H9 (cell line): ENCODE data around the gene LRMDA. TPM values are rescaled to one million over a fixed set of nuclear protein-coding genes. Genes with fewer than 3 reads are reported as not detected.

Source experiments
- DNase-seq: peaks from one replicate; pipeline ENCODE4 v3.0.0-alpha.2; 2017
- H2AFZ ChIP-seq: one replicate; pipeline ENCODE4 v1.6.1; 2013; ENCODE audit warnings: mild to moderate bottlenecking, low read length, control low read depth, moderate library complexity
- H2AK5ac ChIP-seq: 2 replicates; pipeline ENCODE4 v1.6.1; 2013; ENCODE audit warnings: low read length, control low read depth, mixed read lengths; ENCODE audit not compliant: insufficient read length
- H2BK120ac ChIP-seq: one replicate; pipeline ENCODE4 v1.6.1; 2013; ENCODE audit warnings: low read depth, mild to moderate bottlenecking, low read length, control low read depth, inconsistent platforms; ENCODE audit not compliant: poor library complexity, severe bottlenecking
- H2BK12ac ChIP-seq: 2 replicates; pipeline ENCODE4 v1.6.1; 2013; ENCODE audit warnings: low read length, control low read depth, mixed read lengths, low read depth; ENCODE audit not compliant: insufficient read length
- H2BK15ac ChIP-seq: 2 replicates; pipeline ENCODE4 v1.6.1; 2013; ENCODE audit warnings: low read depth, low read length, control low read depth
- H2BK20ac ChIP-seq: one replicate; pipeline ENCODE4 v1.6.1; 2013; ENCODE audit warnings: low read depth, mild to moderate bottlenecking, low read length, control low read depth, inconsistent platforms; ENCODE audit not compliant: poor library complexity, severe bottlenecking
- H2BK5ac ChIP-seq: 2 replicates; pipeline ENCODE4 v1.6.1; 2013; ENCODE audit warnings: low read length, control low read depth, mixed read lengths; ENCODE audit not compliant: insufficient read length
- H3K14ac ChIP-seq: 2 replicates; pipeline ENCODE4 v1.6.1; 2013; ENCODE audit warnings: low read length, control low read depth; ENCODE audit not compliant: insufficient read depth
- H3K18ac ChIP-seq: 2 replicates; pipeline ENCODE4 v1.6.1; 2013; ENCODE audit warnings: low read depth, mild to moderate bottlenecking, mixed read lengths, low read length, control low read depth; ENCODE audit not compliant: insufficient read length
- H3K23ac ChIP-seq: 2 replicates; pipeline ENCODE4 v1.6.1; 2013; ENCODE audit warnings: low read length, control low read depth, mixed read lengths, low read depth; ENCODE audit not compliant: insufficient read length
- H3K23me2 ChIP-seq: 2 replicates; pipeline ENCODE4 v1.6.1; 2013; ENCODE audit warnings: low read depth, mild to moderate bottlenecking, mixed read lengths, low read length, control low read depth; ENCODE audit not compliant: insufficient read length, poor library complexity, severe bottlenecking
- H3K27ac ChIP-seq: 2 replicates; pipeline ENCODE4 v1.5.1; 2013; ENCODE audit warnings: low read length, control low read depth, mixed read lengths, low read depth; ENCODE audit not compliant: insufficient read length
- H3K27me3 ChIP-seq: 2 replicates; pipeline ENCODE4 v1.6.1; 2013; ENCODE audit warnings: low read length, control low read depth, inconsistent platforms; ENCODE audit not compliant: insufficient read depth
- H3K4ac ChIP-seq: 2 replicates; pipeline ENCODE4 v1.6.1; 2013; ENCODE audit warnings: low read depth, mild to moderate bottlenecking, control low read depth, inconsistent platforms, low read length, moderate library complexity
- H3K4me1 ChIP-seq: 2 replicates; pipeline ENCODE4 v1.6.1; 2013; ENCODE audit warnings: low read length, control low read depth, inconsistent platforms; ENCODE audit not compliant: insufficient read depth
- H3K4me2 ChIP-seq: 2 replicates; pipeline ENCODE4 v1.6.1; 2013; ENCODE audit warnings: low read length, control low read depth, mixed read lengths; ENCODE audit not compliant: insufficient read length, insufficient read depth
- H3K56ac ChIP-seq: 2 replicates; pipeline ENCODE4 v1.6.1; 2013; ENCODE audit warnings: low read depth, mild to moderate bottlenecking, mixed read lengths, low read length, control low read depth; ENCODE audit not compliant: insufficient read length
- H3K79me1 ChIP-seq: 2 replicates; pipeline ENCODE4 v1.6.1; 2013; ENCODE audit warnings: low read depth, mild to moderate bottlenecking, moderate library complexity, low read length, control low read depth, inconsistent platforms; ENCODE audit not compliant: insufficient read depth, poor library complexity, severe bottlenecking
- H3K79me2 ChIP-seq: 2 replicates; pipeline ENCODE4 v1.6.1; 2013; ENCODE audit warnings: low read length, control low read depth, inconsistent platforms; ENCODE audit not compliant: insufficient read depth
- H3K9ac ChIP-seq: 2 replicates; pipeline ENCODE4 v1.6.1; 2013; ENCODE audit warnings: low read length, control low read depth, mixed read lengths; ENCODE audit not compliant: insufficient read length; ENCODE audit errors: extremely low read depth
- H3K9me3 ChIP-seq: one replicate; pipeline ENCODE4 v1.6.1; 2013; ENCODE audit warnings: low read depth, low read length, inconsistent platforms; ENCODE audit not compliant: control insufficient read depth
- H3T11ph ChIP-seq: one replicate; pipeline ENCODE4 v1.6.1; 2013; ENCODE audit warnings: mild to moderate bottlenecking, low read length, control low read depth, inconsistent platforms
- H4K20me1 ChIP-seq: one replicate; pipeline ENCODE4 v1.6.1; 2013; ENCODE audit not compliant: control insufficient read depth, insufficient read length, insufficient read depth
- H4K5ac ChIP-seq: 2 replicates; pipeline ENCODE4 v1.6.1; 2013; ENCODE audit warnings: low read depth, mild to moderate bottlenecking, mixed read lengths, low read length, control low read depth; ENCODE audit not compliant: insufficient read length
- H4K8ac ChIP-seq: replicated peaks from 2 replicates; pipeline ENCODE4 v1.6.1; 2013; ENCODE audit warnings: low read length, control low read depth, mixed read lengths, low read depth; ENCODE audit not compliant: insufficient read length
- H4K91ac ChIP-seq: 2 replicates; pipeline ENCODE4 v1.6.1; 2013; ENCODE audit warnings: low read depth, mild to moderate bottlenecking, moderate library complexity, mixed read lengths, low read length, control low read depth; ENCODE audit not compliant: insufficient read length
- H3K27ac Mint-ChIP-seq, 3 experiments: 2 replicates in 2 of 3; 3 replicates in 1 of 3; pipeline ENCODE4 v1.8.0; 2020 to 2021; ENCODE audit warnings: mixed read lengths in 3 of 3, mild to moderate bottlenecking in 1 of 3, moderate library complexity in 1 of 3
- H3K27me3 Mint-ChIP-seq: 2 replicates; pipeline ENCODE4 v1.8.0; 2021; ENCODE audit warnings: low read depth, mild to moderate bottlenecking, moderate library complexity, mixed read lengths
- H3K36me3 Mint-ChIP-seq, 3 experiments: 2 replicates in 2 of 3; 3 replicates in 1 of 3; pipeline ENCODE4 v1.8.0; 2020 to 2021; ENCODE audit warnings: low read depth in 3 of 3, mixed read lengths in 3 of 3; ENCODE audit not compliant: insufficient read depth in 1 of 3
- H3K4me1 Mint-ChIP-seq, 2 experiments: 2 replicates each; pipeline ENCODE4 v1.8.0; 2020; ENCODE audit warnings: mixed read lengths in 2 of 2
- H3K4me3 Mint-ChIP-seq, 2 experiments: 2 replicates in 1 of 2; 3 replicates in 1 of 2; pipeline ENCODE4 v1.8.0; 2020 to 2021; ENCODE audit warnings: mild to moderate bottlenecking in 2 of 2, mixed read lengths in 2 of 2, moderate library complexity in 1 of 2
- H3K9me3 Mint-ChIP-seq, 2 experiments: 2 replicates in 1 of 2; 3 replicates in 1 of 2; pipeline ENCODE4 v1.8.0; 2020; ENCODE audit warnings: mild to moderate bottlenecking in 2 of 2, mixed read lengths in 2 of 2, moderate library complexity in 1 of 2
- WGBS: extraction: QIAGEN DNeasy Blood & Tissue Kit; methylation state at CpG from one replicate; pipeline ENCODE4 v1.1.7; 2013; ENCODE audit warnings: missing lambda C conversion rate, low lambda C conversion rate, mixed read lengths; ENCODE audit not compliant: insufficient read length; ENCODE audit errors: extremely low coverage; 5-methylcytosine and 5-hydroxymethylcytosine counted together
- total RNA-seq: library from RNA; stranded (reverse); gene quantifications from 2 replicates; pipeline ENCODE4 v1.2.1, GENCODE V29; 2021
- TF ChIP-seq, protein P1 (sequence below): fragments of 200-600 bp; sonication (generic); conservative IDR thresholded peaks from 3 replicates; pipeline ENCODE4 v1.8.0; 2021; ENCODE audit warnings: antibody characterized with exemption, mild to moderate bottlenecking

The LRMDA gene
- total RNA-seq, 1 experiment from 2014 or later: 1.8 TPM

DNA sequence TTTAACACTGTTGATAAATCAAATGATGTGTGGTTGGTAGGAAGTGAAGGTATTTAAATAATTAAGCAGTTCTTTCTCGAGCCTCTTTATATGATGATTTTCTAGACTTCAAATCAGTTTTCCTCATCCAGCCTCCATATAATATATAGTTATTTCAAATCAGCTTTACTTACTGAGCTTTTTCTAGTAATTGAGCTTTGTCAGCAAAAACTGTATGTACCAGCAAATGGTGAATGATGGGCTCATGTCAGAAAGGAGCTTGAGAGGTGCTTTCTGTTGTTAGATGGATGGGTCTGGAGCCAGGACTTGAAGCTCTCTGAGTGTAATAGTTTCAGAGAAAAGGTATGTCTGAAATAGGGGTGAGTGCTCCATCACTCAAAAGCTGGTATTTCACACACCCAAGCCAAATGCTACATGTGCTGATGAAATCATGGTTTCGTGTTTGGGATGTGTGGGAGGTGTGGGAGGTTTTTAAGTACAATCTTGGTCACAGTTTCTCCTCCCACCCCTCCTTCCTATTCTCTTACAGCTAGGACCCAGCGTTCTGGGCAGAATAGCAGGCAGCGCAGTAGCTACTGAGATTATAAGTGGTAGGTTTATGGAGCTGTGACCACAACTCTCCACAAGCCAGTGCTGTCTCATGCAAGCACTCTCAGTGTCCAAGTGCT lies 55.8 kb downstream of the LRMDA start:
- H3K36me3 Mint-ChIP-seq: no peaks in the 10 kb centered on the region
- Histone ChIP-seq H4K20me1 (no peaks in the 10 kb centered on the region), H3K4me2 (no peak overlapping the region)

More for the DNA sequence above, 55.8 kb downstream of the LRMDA start:
- Histone ChIP-seq H3K79me1 (no peaks in the 10 kb centered on the region), H3K56ac (no peak overlapping the region), H3K4me1 (no peaks in the 10 kb centered on the region), H2BK120ac (no peak overlapping the region), H4K8ac (no peak overlapping the region), H3K9me3 (no peaks in the 10 kb centered on the region), H2BK20ac (no peak overlapping the region), H3K27me3 (no peaks in the 10 kb centered on the region), H2BK12ac (no peak overlapping the region), H2AFZ (no peak overlapping the region), H3K18ac (no peak overlapping the region), H3K27ac (no peak overlapping the region), H2BK15ac (no peak overlapping the region), H3K4ac (no peak overlapping the region), H2AK5ac (no peak overlapping the region), H3K23ac (no peak overlapping the region), H3T11ph (no peak overlapping the region), H3K14ac (no peak overlapping the region), H2BK5ac (no peak overlapping the region), H3K79me2 (no peaks in the 10 kb centered on the region), H4K91ac (no peak overlapping the region), H3K23me2 (no peaks in the 10 kb centered on the region), H4K5ac (no peak overlapping the region), H3K9ac (no peak overlapping the region)
- TF ChIP-seq, protein P1, sequence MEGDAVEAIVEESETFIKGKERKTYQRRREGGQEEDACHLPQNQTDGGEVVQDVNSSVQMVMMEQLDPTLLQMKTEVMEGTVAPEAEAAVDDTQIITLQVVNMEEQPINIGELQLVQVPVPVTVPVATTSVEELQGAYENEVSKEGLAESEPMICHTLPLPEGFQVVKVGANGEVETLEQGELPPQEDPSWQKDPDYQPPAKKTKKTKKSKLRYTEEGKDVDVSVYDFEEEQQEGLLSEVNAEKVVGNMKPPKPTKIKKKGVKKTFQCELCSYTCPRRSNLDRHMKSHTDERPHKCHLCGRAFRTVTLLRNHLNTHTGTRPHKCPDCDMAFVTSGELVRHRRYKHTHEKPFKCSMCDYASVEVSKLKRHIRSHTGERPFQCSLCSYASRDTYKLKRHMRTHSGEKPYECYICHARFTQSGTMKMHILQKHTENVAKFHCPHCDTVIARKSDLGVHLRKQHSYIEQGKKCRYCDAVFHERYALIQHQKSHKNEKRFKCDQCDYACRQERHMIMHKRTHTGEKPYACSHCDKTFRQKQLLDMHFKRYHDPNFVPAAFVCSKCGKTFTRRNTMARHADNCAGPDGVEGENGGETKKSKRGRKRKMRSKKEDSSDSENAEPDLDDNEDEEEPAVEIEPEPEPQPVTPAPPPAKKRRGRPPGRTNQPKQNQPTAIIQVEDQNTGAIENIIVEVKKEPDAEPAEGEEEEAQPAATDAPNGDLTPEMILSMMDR: no peak
- DNase-seq: no peak
- H3K27me3 Mint-ChIP-seq: peaks cover 11% of the 10 kb centered on the region
- no peak overlapping the region for H3K27ac Mint-ChIP-seq
- no peaks in the 10 kb centered on the region for H3K4me1 Mint-ChIP-seq
- WGBS: no CpG with 5 or more reads among the region's 4 CpGs
- H3K4me3 Mint-ChIP-seq: no peak overlapping the region
- H3K9me3 Mint-ChIP-seq: peaks cover 0 to 2% of the 10 kb centered on the region in 2 experiments; a peak in 2 of 5 replicates
